GM23248 (cell line): ENCODE measurements around the gene MICOS13. TPM values are rescaled to one million over a fixed set of nuclear protein-coding genes. Genes with fewer than 3 reads are reported as not detected.

ENCODE experiments used
- DNase-seq: peaks from one replicate; pipeline ENCODE4 v3.0.0-alpha.2; 2015
- H2AFZ ChIP-seq: fragments of 200-600 bp; sonication (generic); 2 replicates; pipeline ENCODE4 v1.6.1; 2016; ENCODE audit warnings: antibody characterized with exemption
- H3F3A ChIP-seq: fragments of 200-600 bp; sonication (generic); 2 replicates; pipeline ENCODE4 v1.6.1; 2016; ENCODE audit warnings: mild to moderate bottlenecking, antibody characterized with exemption, mixed run types; ENCODE audit not compliant: insufficient read depth
- H3K27ac ChIP-seq: fragments of 200-600 bp; sonication (generic); 2 replicates; pipeline ENCODE4 v1.5.1; 2016; ENCODE audit warnings: mild to moderate bottlenecking
- H3K27me3 ChIP-seq: fragments of 200-600 bp; sonication (generic); replicated peaks from 2 replicates; pipeline ENCODE4 v1.6.1; 2016; ENCODE audit warnings: mild to moderate bottlenecking; ENCODE audit not compliant: insufficient read depth
- H3K36me3 ChIP-seq: fragments of 200-600 bp; sonication (generic); 2 replicates; pipeline ENCODE4 v1.6.1; 2016; ENCODE audit warnings: low read depth, mild to moderate bottlenecking
- H3K4me1 ChIP-seq: fragments of 200-600 bp; sonication (generic); 2 replicates; pipeline ENCODE4 v1.6.1; 2016; ENCODE audit warnings: mild to moderate bottlenecking; ENCODE audit not compliant: insufficient read depth
- H3K4me2 ChIP-seq: fragments of 200-600 bp; sonication (generic); one replicate; pipeline ENCODE4 v1.6.1; 2016; ENCODE audit warnings: mild to moderate bottlenecking; ENCODE audit not compliant: unreplicated experiment
- H3K4me3 ChIP-seq: fragments of 200-600 bp; sonication (generic); 2 replicates; pipeline ENCODE4 v1.5.1; 2016; ENCODE audit warnings: mild to moderate bottlenecking
- H3K79me2 ChIP-seq: fragments of 200-600 bp; sonication (generic); 2 replicates; pipeline ENCODE4 v1.6.1; 2016; ENCODE audit warnings: mild to moderate bottlenecking; ENCODE audit not compliant: insufficient read depth
- H3K9ac ChIP-seq: fragments of 200-600 bp; sonication (generic); 2 replicates; pipeline ENCODE4 v1.6.1; 2016; ENCODE audit warnings: mild to moderate bottlenecking
- H3K9me2 ChIP-seq: fragments of 200-600 bp; sonication (generic); 2 replicates; pipeline ENCODE4 v1.6.1; 2016; ENCODE audit warnings: mixed run types, mild to moderate bottlenecking, moderate library complexity; ENCODE audit not compliant: insufficient read depth
- H3K9me3 ChIP-seq: fragments of 200-600 bp; sonication (generic); one replicate; pipeline ENCODE4 v1.6.1; 2017; ENCODE audit warnings: low read depth
- H4K20me1 ChIP-seq: fragments of 200-600 bp; sonication (generic); 2 replicates; pipeline ENCODE4 v1.6.0; 2016; ENCODE audit not compliant: insufficient read depth
- EZH2 ChIP-seq: fragments of 200-600 bp; sonication (generic); IDR thresholded peaks from 2 replicates; pipeline ENCODE4 v1.6.1; 2018; ENCODE audit warnings: antibody characterized with exemption, mild to moderate bottlenecking; ENCODE audit not compliant: insufficient read depth, poor library complexity, severe bottlenecking
- EZH2phosphoT487 ChIP-seq: fragments of 200-600 bp; sonication (generic); IDR thresholded peaks from 2 replicates; pipeline ENCODE4 v1.6.1; 2018; ENCODE audit warnings: antibody characterized with exemption, moderate library complexity, mild to moderate bottlenecking, low read depth; ENCODE audit not compliant: insufficient read depth
- WGBS, 2 experiments: methylation state at CpG; one replicate each; pipeline ENCODE4 v1.1.6; 2015 to 2017; ENCODE audit warnings: low lambda C conversion rate in 2 of 2, low coverage in 1 of 2; ENCODE audit errors: missing lambda C conversion rate in 2 of 2; 5-methylcytosine and 5-hydroxymethylcytosine counted together
- in situ Hi-C: fragments of 300-500 bp; cut with MboI; formaldehyde crosslinking; loops from 2 replicates; pipeline ENCODE4 v1.15.0; 2020
- polyA plus RNA-seq: library from polyadenylated mRNA; unstranded; fragments of >200 nt; fragmentation: Nextera tagmentation; extraction: Ambion mirVana; gene quantifications from 2 replicates; pipeline ENCODE4 v1.2.1, GENCODE V29; 2016
- total RNA-seq: library from RNA; depleted of rRNA; stranded (reverse); fragments of >200 nt; shearing (Covaris generic); gene quantifications from 2 replicates; pipeline ENCODE4 v1.2.3, GENCODE V29; 2014

The MICOS13 gene
- total and polyA plus RNA-seq, 2 experiments from 2014 or later: 44.5 to 147 TPM

DNA sequence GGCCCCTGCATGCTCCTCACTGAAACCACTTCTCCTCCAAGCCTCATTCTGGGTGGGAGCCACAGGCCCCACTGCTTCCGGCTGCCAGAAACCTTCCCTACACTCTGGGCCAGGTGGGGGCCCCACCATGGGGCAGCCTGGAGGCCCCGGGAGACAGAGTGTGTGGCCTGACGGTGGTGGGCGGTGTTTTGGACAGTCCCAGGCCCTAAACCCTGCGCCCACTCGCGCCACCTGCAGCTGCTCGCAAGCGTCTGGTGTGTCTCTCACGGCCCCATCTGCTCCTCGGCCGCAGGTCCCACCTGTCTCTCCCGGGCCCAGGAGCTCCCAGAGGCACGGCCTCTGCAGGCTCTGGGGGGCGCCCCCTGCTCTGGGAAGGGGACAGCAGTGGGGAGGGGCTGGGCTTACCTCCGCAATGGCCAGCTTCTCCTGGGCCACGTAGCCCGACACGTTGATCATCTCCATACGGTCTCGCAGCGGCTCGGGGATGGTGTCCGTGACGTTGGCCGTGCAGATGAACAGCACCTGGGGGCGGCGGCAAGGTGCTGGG is 15.4 kb upstream of the MICOS13 start:
- H3K9me2 ChIP-seq: no peaks in the 10 kb centered on the region
- peaks cover 34% of the 10 kb centered on the region; the same call in 1 of the 2 replicates for H3K36me3 ChIP-seq
- no peak overlapping the region for H2AFZ ChIP-seq
- H3K4me2 ChIP-seq: no peak overlapping the region
- H3K4me3 ChIP-seq: no peak overlapping the region
- no peak overlapping the region for H3K9ac ChIP-seq
- H3K9me3 ChIP-seq: no peaks in the 10 kb centered on the region
- H3K27ac ChIP-seq: no peak overlapping the region
- no peak for TF ChIP-seq EZH2phosphoT487
- TF ChIP-seq EZH2: no peak
- H3K4me1 ChIP-seq: no peaks in the 10 kb centered on the region
- in situ Hi-C loops: no loop called here
- peaks cover 60% of the 10 kb centered on the region for H3K79me2 ChIP-seq
- 91 to 93% methylated on average over 23 to 28 of the region's 28 CpGs for WGBS, 2 experiments
- peaks cover 9% of the 10 kb centered on the region; the same call in 1 of the 2 replicates for H4K20me1 ChIP-seq
- no peak for DNase-seq
- H3K27me3 ChIP-seq: no peaks in the 10 kb centered on the region
- H3F3A ChIP-seq: peaks cover 25% of the 10 kb centered on the region

DNA sequence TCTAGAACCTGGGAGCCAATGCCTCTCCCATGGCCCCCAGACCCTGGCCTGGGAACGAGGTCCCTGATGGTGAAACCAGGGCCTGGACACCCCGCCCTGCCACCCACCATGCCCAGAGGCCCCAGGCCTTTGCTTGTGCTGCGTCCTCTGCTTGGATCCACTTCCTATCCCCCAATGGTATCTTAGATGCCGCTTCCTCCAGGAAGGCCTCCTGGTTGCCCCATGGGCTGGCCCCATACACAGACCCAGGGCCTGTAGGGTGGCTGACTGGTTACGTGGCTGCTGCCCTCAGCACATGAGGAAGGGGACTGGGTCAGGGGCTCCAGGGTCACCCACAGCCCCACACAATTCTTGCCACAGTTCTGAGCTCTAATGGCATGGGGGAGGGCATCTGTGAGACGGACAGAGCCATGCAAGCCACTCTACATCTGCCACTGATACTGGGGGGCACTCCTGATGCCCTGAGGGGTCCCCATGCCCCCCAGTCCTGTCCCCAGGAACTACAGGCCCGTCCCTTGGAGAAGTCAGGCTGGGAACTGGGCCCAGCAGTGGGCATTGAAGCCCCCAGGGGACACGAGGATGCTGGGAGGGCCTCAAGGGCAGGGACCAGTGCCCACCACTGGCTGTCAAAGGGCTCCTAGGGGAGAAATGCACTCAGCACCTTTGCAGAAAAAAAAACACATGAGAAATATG is 14.8 kb upstream of the MICOS13 start:
- peaks cover 19% of the 10 kb centered on the region for H3F3A ChIP-seq
- H2AFZ ChIP-seq: no peak overlapping the region
- peaks cover 29% of the 10 kb centered on the region; the same call in 1 of the 2 replicates for H3K36me3 ChIP-seq
- no peak overlapping the region for H3K4me2 ChIP-seq
- no peaks in the 10 kb centered on the region for H3K9me3 ChIP-seq
- no peak for TF ChIP-seq EZH2
- no peak for TF ChIP-seq EZH2phosphoT487
- no peaks in the 10 kb centered on the region for H3K27me3 ChIP-seq
- H3K4me1 ChIP-seq: no peaks in the 10 kb centered on the region
- H3K4me3 ChIP-seq: no peak overlapping the region
- H3K9me2 ChIP-seq: no peaks in the 10 kb centered on the region
- no peak overlapping the region for H3K27ac ChIP-seq
- H3K9ac ChIP-seq: no peak overlapping the region
- in situ Hi-C loops: no loop called here
- peaks cover 9% of the 10 kb centered on the region; the same call in 1 of the 2 replicates for H4K20me1 ChIP-seq
- no peak for DNase-seq
- H3K79me2 ChIP-seq: peaks cover 66% of the 10 kb centered on the region
- 88 to 90% methylated on average over 8 of the region's 8 CpGs for WGBS, 2 experiments

DNA sequence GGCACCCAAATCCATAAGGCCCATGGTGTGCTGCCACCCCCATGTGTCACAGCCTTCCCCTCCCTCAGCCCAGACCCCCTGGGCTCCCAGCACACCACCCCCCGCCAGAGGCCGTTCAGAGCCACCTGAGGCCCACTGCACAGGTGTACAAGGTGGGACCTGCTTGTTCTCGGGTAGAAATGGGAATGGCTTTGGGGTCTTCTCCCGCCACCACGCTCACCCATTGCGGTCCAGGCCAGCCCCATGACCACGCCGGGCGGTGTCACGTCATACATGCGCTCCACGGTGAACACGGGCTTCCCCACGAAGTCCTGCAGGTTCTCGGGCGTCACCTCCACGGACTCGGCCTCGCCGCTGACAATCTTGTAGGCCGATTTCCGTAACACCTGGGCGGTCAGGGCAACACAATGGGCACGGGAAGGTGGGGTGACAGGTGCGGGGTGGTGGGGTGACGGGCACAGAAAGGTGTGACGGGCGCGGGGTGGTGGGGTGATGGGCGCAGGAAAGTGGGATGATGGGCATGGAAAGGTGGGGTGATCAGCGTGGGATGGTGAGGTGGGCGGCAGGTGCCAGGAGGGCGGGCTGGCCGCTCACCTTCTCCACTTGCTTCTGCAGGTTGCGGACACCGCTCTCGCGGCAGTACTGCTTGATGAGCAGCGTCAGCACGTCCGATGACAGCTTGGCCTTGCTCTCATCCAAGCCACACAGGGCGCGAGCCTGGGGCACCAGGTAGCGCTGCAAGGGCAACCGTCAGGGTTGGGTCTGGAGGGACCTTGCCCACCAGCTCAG is 14.0 kb upstream of the MICOS13 start:
- Histone ChIP-seq H2AFZ (no peak overlapping the region), H4K20me1 (peaks cover 9% of the 10 kb centered on the region; the same call in 1 of the 2 replicates), H3K79me2 (peaks cover 66% of the 10 kb centered on the region), H3K27me3 (no peaks in the 10 kb centered on the region), H3K9ac (no peak overlapping the region), H3K36me3 (peaks cover 27% of the 10 kb centered on the region; the same call in 1 of the 2 replicates), H3K9me3 (no peaks in the 10 kb centered on the region), H3K27ac (no peak overlapping the region), H3F3A (peaks cover 16% of the 10 kb centered on the region; the same call in 1 of the 2 replicates), H3K4me3 (no peak overlapping the region), H3K4me1 (no peaks in the 10 kb centered on the region), H3K9me2 (no peaks in the 10 kb centered on the region), H3K4me2 (no peak overlapping the region)
- no peak for DNase-seq
- TF ChIP-seq EZH2 (no peak), EZH2phosphoT487 (no peak)
- 90 to 96% methylated on average over 30 to 45 of the region's 45 CpGs for WGBS, 2 experiments
- in situ Hi-C loops: no loop called here

DNA sequence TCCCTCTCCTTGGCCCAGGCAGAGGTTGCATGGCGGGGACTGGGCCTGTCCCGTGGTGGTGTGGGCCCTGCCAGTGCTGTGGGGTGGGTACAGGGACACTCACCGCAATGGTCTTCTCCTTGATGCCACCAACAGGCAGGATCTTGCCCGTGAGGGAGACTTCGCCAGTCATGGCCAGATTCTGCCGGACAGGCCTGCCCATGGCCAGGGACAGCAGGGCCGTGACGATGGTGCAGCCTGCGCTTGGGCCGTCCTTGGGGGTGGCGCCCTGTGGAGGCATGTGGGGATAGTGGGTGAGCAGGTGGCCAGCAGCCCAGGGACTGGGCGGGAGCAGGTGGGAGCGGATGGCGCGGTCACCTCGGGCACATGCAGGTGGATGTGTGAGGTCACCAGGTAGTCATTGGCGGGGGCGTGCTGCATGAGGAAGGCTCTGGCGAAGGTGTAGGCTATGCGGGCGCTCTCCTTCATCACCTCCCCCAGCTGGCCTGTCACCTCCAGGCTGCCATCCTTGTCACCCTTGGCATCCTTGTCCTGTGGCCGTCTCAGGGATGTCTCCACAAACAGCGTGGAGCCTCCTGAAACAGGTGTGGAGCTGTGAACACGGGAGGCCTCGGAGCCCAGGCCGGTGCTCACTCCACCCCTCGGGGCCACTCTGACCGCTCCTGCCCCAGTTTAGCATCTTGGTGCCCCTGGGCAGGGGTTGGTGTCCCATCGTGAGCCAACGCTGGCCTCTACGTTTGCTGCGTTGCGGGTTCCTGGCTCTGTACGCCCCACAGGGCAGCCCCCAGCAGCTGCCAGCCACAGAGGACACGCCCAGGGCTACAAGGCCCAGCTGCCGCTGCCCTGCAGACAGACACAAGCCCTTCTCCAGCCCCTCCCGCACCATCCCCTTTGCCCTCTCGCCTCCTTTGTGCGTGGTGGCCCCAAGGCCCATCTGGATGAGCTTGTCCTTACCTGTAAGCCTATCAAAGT is 13.2 kb upstream of the MICOS13 start:
- Histone ChIP-seq H3F3A (peaks cover 16% of the 10 kb centered on the region; the same call in 1 of the 2 replicates), H3K9ac (no peak overlapping the region), H4K20me1 (peaks cover 9% of the 10 kb centered on the region; the same call in 1 of the 2 replicates), H3K27me3 (no peaks in the 10 kb centered on the region), H2AFZ (no peak overlapping the region), H3K27ac (peak overlapping the region; percentile 77), H3K4me1 (no peaks in the 10 kb centered on the region), H3K9me3 (no peaks in the 10 kb centered on the region), H3K9me2 (no peaks in the 10 kb centered on the region), H3K4me3 (no peak overlapping the region), H3K79me2 (peaks cover 66% of the 10 kb centered on the region), H3K36me3 (peaks cover 19% of the 10 kb centered on the region; the same call in 1 of the 2 replicates), H3K4me2 (no peak overlapping the region)
- WGBS, 2 experiments: 88 to 89% methylated on average over 36 to 39 of the region's 39 CpGs
- no peak for TF ChIP-seq EZH2phosphoT487
- no peak for TF ChIP-seq EZH2
- DNase-seq: no peak
- in situ Hi-C loops: no loop called here
